Sigmoid colon (tissue), 7 donors: Measurements from ENCODE around the gene CD63. TPM values are rescaled to one million over a fixed set of nuclear protein-coding genes. Genes with fewer than 3 reads are reported as not detected.
A peak's percentile ranks its signal among the peaks of the same experiment; 100 is the strongest.

Experiments
- DNase-seq: peaks from one replicate; pipeline ENCODE4 v3.0.0-alpha.2; 2019
- H3K27ac ChIP-seq, 4 donors: fragments of 200-600 bp; sonication (generic); one replicate each; pipeline ENCODE4 v1.5.1; 2016 to 2019; ENCODE audit warnings: mild to moderate bottlenecking in 1 of 4
- H3K27me3 ChIP-seq, 3 donors: fragments of 200-600 bp; sonication (generic); one replicate each; pipeline ENCODE4 v1.5.1; 2019; ENCODE audit warnings: mild to moderate bottlenecking in 1 of 3
- H3K36me3 ChIP-seq, 4 donors: fragments of 200-600 bp; sonication (generic); one replicate each; pipeline ENCODE4 v1.5.1; 2016 to 2019
- H3K4me1 ChIP-seq, 4 donors: fragments of 200-600 bp; sonication (generic); one replicate each; pipeline ENCODE4 v1.5.1; 2017 to 2019
- H3K4me3 ChIP-seq, 4 donors: fragments of 200-600 bp; sonication (generic); one replicate each; pipeline ENCODE4 v1.5.1; 2017 to 2019; ENCODE audit warnings: mild to moderate bottlenecking in 2 of 4, moderate library complexity in 1 of 4
- H3K9me3 ChIP-seq, 4 donors: fragments of 200-600 bp in 3 of 4; sonication (generic) in 3 of 4; one replicate each; pipeline versions ENCODE4 v1.5.1 to v1.6.1; 2013 to 2019
- CTCF ChIP-seq, 4 experiments: fragments of 450-650 bp in 3 of 4; fragments of 200-600 bp in 1 of 4; IDR thresholded peaks; one replicate each; pipeline ENCODE4 v1.5.1; 2016 to 2019; ENCODE audit warnings: antibody characterized with exemption in 4 of 4, mild to moderate bottlenecking in 3 of 4, moderate library complexity in 2 of 4
- EP300 ChIP-seq, 4 donors: sonication (generic); formaldehyde crosslinking; IDR thresholded peaks; one replicate each; pipeline ENCODE4 v1.6.1; 2017; ENCODE audit warnings: antibody characterized with exemption in 4 of 4
- POLR2A ChIP-seq, 2 donors: fragments of 450-650 bp; IDR thresholded peaks; one replicate each; pipeline ENCODE4 v1.6.1; 2016; ENCODE audit warnings: antibody characterized with exemption in 2 of 2, mild to moderate bottlenecking in 2 of 2, moderate library complexity in 2 of 2
- POLR2AphosphoS5 ChIP-seq, 4 donors: sonication (generic); formaldehyde crosslinking; IDR thresholded peaks; one replicate each; pipeline ENCODE4 v1.6.1; 2017; ENCODE audit warnings: antibody characterized with exemption in 4 of 4
- WGBS, 2 donors: extraction: QIAGEN DNeasy Blood & Tissue Kit; methylation state at CpG; one replicate each; pipeline ENCODE4 v1.1.7; 2013; 5-methylcytosine and 5-hydroxymethylcytosine counted together
- intact Hi-C: fragments of 100-400 bp; cut with DNase I; formaldehyde crosslinking; loops from one replicate; pipeline ENCODE4 v1.15.1; 2023
- polyA plus RNA-seq, 3 donors: library from polyadenylated mRNA; stranded (reverse); fragments of 200-250 nt; gene quantifications; one replicate each; pipeline ENCODE4 v1.2.3, GENCODE V29; 2013
- total RNA-seq, 4 donors: library from RNA; depleted of rRNA; stranded (reverse); fragments of >200 nt; gene quantifications; one replicate each; pipeline ENCODE4 v1.1.0, GENCODE V29; 2016
- donor health status: healthy with polysubstance abuse.
- donor health status: Bipolar disorder and iron deficiency.
- donor health status: healthy.

The CD63 gene
- total RNA-seq (100 to 1,000 TPM; 670 to 933 (median 849) TPM), polyA plus RNA-seq (1,000 to 10,000 TPM in 1 of 3 donors, 100 to 1,000 TPM in 2; 450 to 1,058 (median 486) TPM)

- peaks cover 16 to 31% (median 21%) of the 10 kb centered on the region in 4 donors for H3K36me3 ChIP-seq
- DNase-seq: peak; percentile 97
- H3K9me3 ChIP-seq: no peaks in the 10 kb centered on the region
- H3K4me3 ChIP-seq: peak within 1 kb of the TSS; percentile 95 to 99 (median 98)
- no peaks in the 10 kb centered on the region for H3K27me3 ChIP-seq
- 0 to 1% methylated on average over 61 of the region's 61 CpGs for WGBS, 2 donors
- no peak for TF ChIP-seq CTCF (IDR thresholded peaks at IDR 0.05)
- peak; percentile 54 to 77 for TF ChIP-seq POLR2A (IDR thresholded peaks at IDR 0.05)
- TF ChIP-seq EP300 (IDR thresholded peaks at IDR 0.05): peak in 2 of 4 donors; percentile 72 to 74
- TF ChIP-seq POLR2AphosphoS5 (IDR thresholded peaks at IDR 0.05): peak; percentile 82 to 97 (median 95)
- H3K4me1 ChIP-seq: peaks cover 0 to 61% (median 55%) of the 10 kb centered on the region in 4 donors
- H3K27ac ChIP-seq: peak within 1 kb of the TSS; percentile 100
- intact Hi-C loops: no loop called here
These were observed at the start of gene CD63 for GRCh38 chr12:55728939-55729818. Gene CD63 (minus strand): TSS chr12:55729009. CDS start chr12:55728341, 668 bp downstream.

GRCh38 chr12:55777856-55778255 lies 49.0 kb upstream of the CD63 start:
- Histone ChIP-seq H3K4me3 (no peak overlapping the region), H3K4me1 (no peaks in the 10 kb centered on the region), H3K9me3 (no peaks in the 10 kb centered on the region), H3K27me3 (no peaks in the 10 kb centered on the region), H3K36me3 (peaks cover 5 to 68% (median 12%) of the 10 kb centered on the region in 4 donors), H3K27ac (no peak overlapping the region)
- TF ChIP-seq CTCF (IDR thresholded peaks at IDR 0.05): no peak
- no peak for TF ChIP-seq EP300 (IDR thresholded peaks at IDR 0.05)
- no peak for TF ChIP-seq POLR2AphosphoS5 (IDR thresholded peaks at IDR 0.05)
- TF ChIP-seq POLR2A (IDR thresholded peaks at IDR 0.05): no peak
- intact Hi-C loops: no loop called here
- WGBS, 2 donors: 96% methylated on average over 3 of the region's 3 CpGs
- no peak for DNase-seq

- Histone ChIP-seq H3K9me3 (no peaks in the 10 kb centered on the region), H3K36me3 (peaks cover 4 to 54% (median 10%) of the 10 kb centered on the region in 4 donors), H3K27ac (no peak overlapping the region), H3K27me3 (no peaks in the 10 kb centered on the region), H3K4me1 (no peaks in the 10 kb centered on the region), H3K4me3 (no peak overlapping the region)
- WGBS, 2 donors: 89 to 93% methylated on average over 6 of the region's 6 CpGs
- no peak for DNase-seq
- TF ChIP-seq CTCF (IDR thresholded peaks at IDR 0.05) (no peak), EP300 (IDR thresholded peaks at IDR 0.05) (no peak), POLR2A (IDR thresholded peaks at IDR 0.05) (no peak), POLR2AphosphoS5 (IDR thresholded peaks at IDR 0.05) (no peak)
- intact Hi-C loops: no loop called here
These were observed 42.9 kb upstream of the CD63 start for GRCh38 chr12:55771736-55772135.

- TF ChIP-seq CTCF (IDR thresholded peaks at IDR 0.05) (no peak), POLR2AphosphoS5 (IDR thresholded peaks at IDR 0.05) (no peak), EP300 (IDR thresholded peaks at IDR 0.05) (no peak), POLR2A (IDR thresholded peaks at IDR 0.05) (no peak)
- intact Hi-C loops: no loop called here
- Histone ChIP-seq H3K9me3 (no peaks in the 10 kb centered on the region), H3K36me3 (peaks cover 0 to 54% (median 10%) of the 10 kb centered on the region in 4 donors), H3K27ac (no peak overlapping the region), H3K27me3 (no peaks in the 10 kb centered on the region), H3K4me1 (no peaks in the 10 kb centered on the region), H3K4me3 (no peak overlapping the region)
- DNase-seq: no peak
- WGBS, 2 donors: 88 to 96% methylated on average over 4 of the region's 4 CpGs
These were observed 38.3 kb upstream of the CD63 start for GRCh38 chr12:55767156-55767555.
